Colonic mucosa (tissue), 4 donors: ENCODE measurements around the gene CCDC88C. TPM values are rescaled to one million over a fixed set of nuclear protein-coding genes. Genes with fewer than 3 reads are reported as not detected.

Experiments
- DNase-seq: peaks from one replicate; pipeline ENCODE4 v3.0.0-alpha.2; 2020
- H3K27ac ChIP-seq: fragments of 200-600 bp; one replicate; pipeline ENCODE4 v1.8.0; 2021
- H3K27me3 ChIP-seq: fragments of 200-600 bp; one replicate; pipeline ENCODE4 v1.8.0; 2021
- H3K36me3 ChIP-seq: fragments of 200-600 bp; one replicate; pipeline ENCODE4 v1.8.0; 2021
- H3K4me1 ChIP-seq: fragments of 200-600 bp; one replicate; pipeline ENCODE4 v1.8.0; 2021; ENCODE audit warnings: mild to moderate bottlenecking
- H3K4me3 ChIP-seq: fragments of 200-600 bp; one replicate; pipeline ENCODE4 v1.8.0; 2021
- H3K9ac ChIP-seq, 2 donors: one replicate each; pipeline ENCODE4 v1.7.0; 2013; ENCODE audit warnings: control low read depth in 2 of 2, low read depth in 2 of 2, low read length in 2 of 2
- H3K9me3 ChIP-seq: fragments of 200-600 bp; one replicate; pipeline ENCODE4 v1.8.0; 2021
- intact Hi-C: fragments of 100-400 bp; cut with DNase I; formaldehyde crosslinking; loops from one replicate; pipeline ENCODE4 v1.14.1; 2022
- total RNA-seq, 2 donors: library from RNA; stranded (reverse); fragmentation: NEBNext Ultra II Directional in 1 of 2; extraction: Animal tissue kit (Norgen Biotek cat#: 25700) in 1 of 2; gene quantifications; one replicate each; pipeline ENCODE4 v1.2.1, GENCODE V29; 2021
- TF ChIP-seq, protein P1 (sequence below): fragments of 200-600 bp; IDR thresholded peaks from one replicate; pipeline ENCODE4 v1.8.0; 2022; ENCODE audit warnings: antibody characterized with exemption, mild to moderate bottlenecking
- donor health status: healthy.
- donor health status: DM: no; HTN: no; CAD: no.
- donor health status: DM: no; HTN: no; CAD: no.

The CCDC88C gene
- total RNA-seq, 2 donors from 2014 or later = 45.6 to 48.0 TPM

- Histone ChIP-seq H3K9me3 (no peaks in the 10 kb centered on the region), H3K4me1 (no peaks in the 10 kb centered on the region), H3K9ac (no peak overlapping the region), H3K36me3 (peaks cover 9% of the 10 kb centered on the region), H3K27me3 (no peaks in the 10 kb centered on the region), H3K27ac (no peak overlapping the region), H3K4me3 (no peak overlapping the region)
- no peak for DNase-seq
- TF ChIP-seq, protein P1, sequence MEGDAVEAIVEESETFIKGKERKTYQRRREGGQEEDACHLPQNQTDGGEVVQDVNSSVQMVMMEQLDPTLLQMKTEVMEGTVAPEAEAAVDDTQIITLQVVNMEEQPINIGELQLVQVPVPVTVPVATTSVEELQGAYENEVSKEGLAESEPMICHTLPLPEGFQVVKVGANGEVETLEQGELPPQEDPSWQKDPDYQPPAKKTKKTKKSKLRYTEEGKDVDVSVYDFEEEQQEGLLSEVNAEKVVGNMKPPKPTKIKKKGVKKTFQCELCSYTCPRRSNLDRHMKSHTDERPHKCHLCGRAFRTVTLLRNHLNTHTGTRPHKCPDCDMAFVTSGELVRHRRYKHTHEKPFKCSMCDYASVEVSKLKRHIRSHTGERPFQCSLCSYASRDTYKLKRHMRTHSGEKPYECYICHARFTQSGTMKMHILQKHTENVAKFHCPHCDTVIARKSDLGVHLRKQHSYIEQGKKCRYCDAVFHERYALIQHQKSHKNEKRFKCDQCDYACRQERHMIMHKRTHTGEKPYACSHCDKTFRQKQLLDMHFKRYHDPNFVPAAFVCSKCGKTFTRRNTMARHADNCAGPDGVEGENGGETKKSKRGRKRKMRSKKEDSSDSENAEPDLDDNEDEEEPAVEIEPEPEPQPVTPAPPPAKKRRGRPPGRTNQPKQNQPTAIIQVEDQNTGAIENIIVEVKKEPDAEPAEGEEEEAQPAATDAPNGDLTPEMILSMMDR = no peak
- intact Hi-C loops = no loop called here
These were observed 109.3 kb downstream of the CCDC88C start for GRCh38 chr14:91308337-91308736.

DNA sequence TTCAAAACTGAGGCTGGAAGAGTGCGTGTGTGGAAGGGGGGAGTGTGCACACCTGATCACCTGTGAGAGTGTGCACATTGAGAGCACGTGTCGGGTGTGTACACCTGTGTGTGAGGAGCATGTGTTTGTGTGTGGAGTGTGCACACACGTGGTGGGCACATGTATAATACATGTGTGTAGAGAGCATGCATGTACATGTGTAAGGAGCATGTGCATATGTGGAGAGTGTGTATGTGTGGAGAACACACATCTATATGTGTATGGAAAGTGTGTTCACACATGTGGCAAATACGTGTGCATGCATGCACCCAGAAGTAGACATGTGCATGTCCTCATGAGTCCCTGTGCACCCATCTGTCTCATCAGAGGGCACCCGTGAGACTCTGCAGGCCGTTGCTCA is 110.0 kb downstream of the CCDC88C start:
- Histone ChIP-seq H3K9me3 (no peaks in the 10 kb centered on the region), H3K36me3 (peaks cover 9% of the 10 kb centered on the region), H3K27ac (no peak overlapping the region), H3K9ac (no peak overlapping the region), H3K4me3 (no peak overlapping the region), H3K27me3 (no peaks in the 10 kb centered on the region), H3K4me1 (no peaks in the 10 kb centered on the region)
- TF ChIP-seq, protein P1 = no peak
- intact Hi-C loops = no loop called here
- no peak for DNase-seq

DNA sequence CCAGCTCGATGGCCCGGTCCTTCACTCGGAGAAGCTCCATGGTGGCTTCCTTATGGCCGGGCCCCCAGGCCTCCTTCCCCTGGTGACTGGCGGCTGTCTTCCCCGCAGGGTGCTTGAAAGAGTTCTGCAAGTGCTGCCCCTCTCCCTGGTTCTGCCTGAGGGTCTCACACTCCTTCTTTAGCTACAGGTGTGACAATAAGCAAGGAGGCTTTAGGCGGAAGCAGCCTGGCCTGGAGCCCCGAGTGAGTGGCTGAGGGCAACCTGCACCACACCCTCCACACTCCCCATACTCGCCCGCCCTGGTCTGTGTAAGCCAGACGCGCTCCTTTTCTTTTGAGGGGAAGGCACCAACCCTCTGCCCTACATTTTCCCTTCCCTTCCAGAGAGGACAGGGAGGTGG is 110.6 kb downstream of the CCDC88C start:
- no peaks in the 10 kb centered on the region for H3K9me3 ChIP-seq
- H3K27me3 ChIP-seq = no peaks in the 10 kb centered on the region
- H3K4me1 ChIP-seq = no peaks in the 10 kb centered on the region
- TF ChIP-seq, protein P1 = no peak
- no peak overlapping the region for H3K27ac ChIP-seq
- intact Hi-C loops = no loop called here
- H3K4me3 ChIP-seq = no peak overlapping the region
- peaks cover 9% of the 10 kb centered on the region for H3K36me3 ChIP-seq
- DNase-seq = no peak
- no peak overlapping the region for H3K9ac ChIP-seq

GRCh38 chr14:91306547-91306946 is 111.1 kb downstream of the CCDC88C start:
- peaks cover 9% of the 10 kb centered on the region for H3K36me3 ChIP-seq
- DNase-seq = no peak
- intact Hi-C loops = no loop called here
- H3K9me3 ChIP-seq = no peaks in the 10 kb centered on the region
- TF ChIP-seq, protein P1 = no peak
- H3K9ac ChIP-seq = no peak overlapping the region
- no peaks in the 10 kb centered on the region for H3K27me3 ChIP-seq
- no peak overlapping the region for H3K27ac ChIP-seq
- H3K4me3 ChIP-seq = no peak overlapping the region
- H3K4me1 ChIP-seq = no peaks in the 10 kb centered on the region

- TF ChIP-seq, protein P1 = no peak
- intact Hi-C loops = no loop called here
- DNase-seq = no peak
These were observed 111.8 kb downstream of the CCDC88C start for GRCh38 chr14:91305650-91306431.

More at GRCh38 chr14:91305650-91306431, 111.8 kb downstream of the CCDC88C start:
- Histone ChIP-seq H3K4me1 (no peaks in the 10 kb centered on the region), H3K9me3 (no peaks in the 10 kb centered on the region), H3K27me3 (no peaks in the 10 kb centered on the region), H3K9ac (no peak overlapping the region), H3K36me3 (peaks cover 9% of the 10 kb centered on the region), H3K4me3 (no peak overlapping the region), H3K27ac (no peak overlapping the region)
